NCI-H345 treated with DMSO at 0.1 percent for 48 hours (cell line): ENCODE results near the gene LIN7A.

Experiments
- DNase-seq: peaks from one replicate; lab custom pipeline; 2025; ENCODE audit not compliant: unreplicated experiment; lab: John Stamatoyannopoulos, UW

LIN7A gene, protein sequence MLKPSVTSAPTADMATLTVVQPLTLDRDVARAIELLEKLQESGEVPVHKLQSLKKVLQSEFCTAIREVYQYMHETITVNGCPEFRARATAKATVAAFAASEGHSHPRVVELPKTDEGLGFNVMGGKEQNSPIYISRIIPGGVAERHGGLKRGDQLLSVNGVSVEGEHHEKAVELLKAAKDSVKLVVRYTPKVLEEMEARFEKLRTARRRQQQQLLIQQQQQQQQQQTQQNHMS

DNA sequence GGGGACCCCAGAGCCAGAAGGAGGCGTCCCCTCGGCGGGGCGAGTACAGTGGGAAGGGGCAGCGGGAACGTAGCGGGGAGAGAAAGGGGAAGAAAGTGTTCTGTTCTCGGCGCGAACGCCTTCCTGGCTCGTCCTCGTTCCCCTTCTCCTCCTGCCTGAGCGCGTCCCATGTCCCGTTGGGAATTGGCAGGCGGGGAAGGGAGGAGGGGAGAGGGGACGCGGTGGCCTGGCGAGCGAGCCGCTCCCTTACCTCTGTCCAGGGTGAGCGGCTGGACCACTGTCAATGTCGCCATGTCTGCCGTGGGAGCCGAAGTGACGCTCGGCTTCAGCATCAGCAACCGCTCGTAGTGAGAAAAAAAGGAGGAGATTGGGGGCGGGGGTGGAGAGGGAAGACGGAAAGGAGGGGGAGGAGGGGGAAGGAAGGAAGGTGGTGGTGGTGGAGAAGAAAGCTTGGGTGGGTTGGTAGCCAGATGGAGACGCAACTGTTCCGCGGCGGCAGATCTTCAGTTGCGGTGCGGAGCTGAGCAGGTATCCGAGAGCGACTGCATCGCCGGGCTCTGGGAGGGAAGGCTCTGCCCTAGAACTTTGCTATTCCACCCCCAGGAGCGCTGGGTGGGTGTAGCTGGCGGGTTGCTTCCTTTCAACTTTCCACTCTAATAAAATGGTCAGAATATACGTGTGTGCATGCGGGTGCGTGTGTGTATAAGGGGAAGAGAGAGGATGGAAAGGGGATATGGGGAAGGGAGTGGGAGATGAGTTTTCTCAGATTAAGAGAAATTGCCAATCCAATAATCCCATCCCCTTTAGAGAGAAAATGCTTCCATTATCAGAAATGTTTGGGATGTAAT, at the start of gene LIN7A:
Gene LIN7A, minus strand, starts transcription at position 544 of the 848 bp plus-strand sequence. Its CDS starts 212 bp downstream, at position 332.
- peak; percentile 41 for DNase-seq

DNA sequence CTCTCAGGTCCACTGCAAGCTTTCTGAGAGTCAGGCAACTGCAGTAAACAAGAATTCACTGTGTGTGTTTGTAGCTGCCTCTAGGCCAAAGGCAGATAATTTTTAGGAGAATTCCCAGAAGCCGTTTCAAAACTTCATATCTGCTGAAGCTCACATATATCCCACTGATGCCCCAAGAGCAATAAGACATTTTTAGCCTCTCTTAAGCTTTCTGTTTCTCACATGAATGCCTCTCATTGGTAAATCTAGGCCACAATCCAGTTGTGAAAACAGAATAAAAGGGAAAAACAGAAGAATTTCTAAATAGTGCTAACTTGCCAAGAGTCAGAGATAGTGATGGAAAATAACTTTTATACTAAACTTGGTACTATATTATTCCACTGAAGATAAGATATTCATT, 48.5 kb upstream of the LIN7A start:
- no peak for DNase-seq

DNA sequence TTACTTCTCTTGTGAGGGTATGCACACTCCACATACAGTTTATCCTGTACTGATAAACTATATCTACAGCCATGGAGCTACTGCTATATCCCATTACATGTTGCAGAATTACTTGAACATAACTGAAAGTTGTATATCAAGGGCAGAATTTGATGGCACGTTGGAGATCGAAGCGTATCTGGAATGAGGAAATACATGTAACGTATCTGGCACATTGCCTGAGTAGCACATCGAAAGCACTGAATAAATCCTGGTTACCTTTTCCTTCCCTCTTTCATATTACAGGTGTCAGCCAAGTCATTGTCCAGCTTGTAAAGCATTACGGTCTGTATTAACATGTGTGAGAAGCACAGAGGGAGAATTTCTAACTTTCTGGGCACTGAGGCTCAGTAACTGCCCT, 42.1 kb upstream of the LIN7A start:
- no peak for DNase-seq

- no peak for DNase-seq
These were observed 41.5 kb upstream of the LIN7A start for GRCh38 chr12:80979251-80979650.

DNA sequence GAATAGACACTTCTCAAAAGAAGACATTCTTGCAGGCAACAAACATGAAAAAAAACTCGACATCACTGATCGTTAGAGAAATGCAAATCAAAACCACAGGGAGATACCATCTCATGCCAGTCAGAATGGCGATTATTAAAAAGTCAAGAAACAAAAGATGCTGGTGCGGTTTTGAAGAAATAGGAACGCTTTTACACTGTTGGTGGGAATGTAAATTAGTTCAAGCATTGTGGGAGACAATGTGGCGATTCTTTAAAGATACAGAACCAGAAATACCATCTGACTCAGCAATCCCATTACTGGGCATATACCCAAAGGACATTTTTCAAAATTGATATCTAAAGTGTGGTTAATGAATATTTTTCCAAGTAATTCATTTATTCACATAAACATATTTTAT, 39.6 kb upstream of the LIN7A start:
- no peak for DNase-seq

GRCh38 chr12:80968326-80968725, 30.6 kb upstream of the LIN7A start:
- DNase-seq = no peak

DNA sequence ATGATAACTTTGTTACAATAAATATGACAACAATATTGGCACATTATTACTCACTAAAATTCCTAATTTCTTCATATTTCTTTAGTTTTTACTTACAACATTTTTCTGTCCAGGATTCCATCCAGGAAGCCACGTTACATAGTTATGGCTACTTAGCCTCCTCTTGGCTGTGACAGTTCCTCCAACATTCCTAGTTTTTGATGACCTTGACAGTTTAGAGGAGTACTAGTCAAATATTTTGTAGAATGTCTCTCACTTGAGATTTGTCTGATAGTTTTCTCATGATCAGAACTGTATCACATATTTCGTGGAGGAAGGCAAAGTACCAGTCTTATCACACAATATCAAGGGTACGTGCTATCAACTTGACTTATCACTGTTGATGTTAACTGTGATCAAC, 29.8 kb upstream of the LIN7A start:
- DNase-seq = no peak

- no peak for DNase-seq
These were observed 28.3 kb upstream of the LIN7A start for GRCh38 chr12:80966001-80966400.

- DNase-seq = no peak
These were observed 20.4 kb upstream of the LIN7A start for GRCh38 chr12:80958162-80958561.

DNA sequence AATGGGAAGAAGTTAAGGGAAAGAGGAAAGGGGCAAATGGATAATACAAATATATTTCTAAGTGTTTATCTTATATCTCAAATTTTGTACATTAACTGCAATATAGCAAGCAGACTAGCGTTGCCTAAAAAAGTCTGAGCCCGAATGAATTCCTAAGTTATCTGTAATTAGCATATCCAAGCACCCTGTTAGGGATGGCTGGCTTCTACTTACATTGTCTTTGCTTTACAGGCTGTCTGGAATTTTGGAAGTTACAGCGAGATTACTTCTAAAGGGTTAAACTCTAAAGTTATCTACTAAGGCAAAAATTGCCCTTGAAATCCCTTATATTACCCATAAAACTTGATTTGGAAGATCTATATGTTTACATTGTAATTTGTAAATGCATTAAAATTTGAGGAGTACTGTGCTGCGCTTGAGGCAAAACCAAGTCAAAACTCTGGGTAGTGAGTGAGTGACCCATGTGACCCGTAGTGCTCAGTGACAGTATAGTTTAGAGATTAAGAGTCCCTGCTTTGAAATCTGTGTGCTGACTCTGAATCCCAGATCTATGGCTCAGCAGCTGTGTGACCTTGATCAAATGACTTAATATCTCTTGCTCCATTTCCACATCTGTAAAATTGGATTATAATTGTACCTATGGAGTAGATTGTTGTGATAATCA, 17.3 kb upstream of the LIN7A start:
- DNase-seq = no peak

GRCh38 chr12:80952443-80952842, 14.7 kb upstream of the LIN7A start:
- no peak for DNase-seq

DNA sequence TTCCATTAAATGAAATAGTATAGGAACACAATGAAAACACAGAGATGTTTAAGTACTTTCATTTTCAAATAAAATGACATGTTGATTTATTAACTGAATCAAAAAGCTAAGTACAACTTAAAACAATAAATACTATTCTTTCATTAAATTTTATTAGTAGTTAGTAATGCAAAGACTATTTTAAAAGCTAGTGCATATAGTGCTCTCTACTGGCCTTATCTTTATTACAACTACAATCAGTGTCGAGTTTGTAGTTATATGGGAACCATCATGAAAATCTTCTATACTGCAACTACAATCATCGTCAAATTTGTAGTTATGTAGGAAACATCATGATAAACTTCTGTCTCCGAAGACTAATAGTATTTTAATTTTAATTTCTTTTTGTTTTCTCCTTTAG, 8.9 kb upstream of the LIN7A start:
- DNase-seq = no peak

DNA sequence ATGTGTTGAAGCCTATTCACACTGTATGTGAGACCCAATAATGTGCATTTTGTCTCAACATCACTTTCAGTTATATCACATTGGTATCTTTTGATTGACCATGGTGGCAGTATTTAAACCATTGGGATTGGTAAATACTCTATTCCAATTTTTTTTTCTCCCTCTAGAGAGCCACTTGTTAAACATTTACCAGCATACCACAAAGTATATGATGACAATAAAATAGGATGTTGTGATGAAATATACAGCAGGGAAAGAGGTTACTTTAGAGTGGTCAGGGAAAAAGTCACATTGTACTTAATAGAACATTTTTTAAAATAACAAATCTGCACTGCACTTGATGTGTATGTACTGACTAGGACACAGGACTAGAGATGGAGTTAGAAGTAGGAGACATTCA, 5.6 kb upstream of the LIN7A start:
- DNase-seq = no peak

DNA sequence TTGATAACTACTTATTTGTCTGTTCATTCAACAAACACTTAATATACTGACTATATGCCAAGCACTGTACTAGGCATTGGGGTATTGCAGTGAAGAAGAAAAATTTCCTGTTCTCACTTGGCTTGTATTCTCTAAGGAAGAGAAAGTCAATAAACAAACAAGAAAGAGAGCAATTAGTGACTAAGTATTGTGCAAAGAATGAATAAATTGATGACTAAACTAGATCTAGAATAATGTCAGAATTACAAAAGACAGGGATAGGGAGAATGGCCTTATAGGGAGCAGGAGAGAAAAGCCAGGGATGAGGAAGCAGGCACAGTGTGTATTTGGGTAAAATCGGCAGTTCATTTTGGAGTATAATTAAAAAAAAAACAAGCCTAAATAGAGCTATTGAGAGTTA, 4.2 kb upstream of the LIN7A start:
- no peak for DNase-seq

- DNase-seq = no peak
These were observed 1.7 kb upstream of the LIN7A start for GRCh38 chr12:80939231-80939950.

DNA sequence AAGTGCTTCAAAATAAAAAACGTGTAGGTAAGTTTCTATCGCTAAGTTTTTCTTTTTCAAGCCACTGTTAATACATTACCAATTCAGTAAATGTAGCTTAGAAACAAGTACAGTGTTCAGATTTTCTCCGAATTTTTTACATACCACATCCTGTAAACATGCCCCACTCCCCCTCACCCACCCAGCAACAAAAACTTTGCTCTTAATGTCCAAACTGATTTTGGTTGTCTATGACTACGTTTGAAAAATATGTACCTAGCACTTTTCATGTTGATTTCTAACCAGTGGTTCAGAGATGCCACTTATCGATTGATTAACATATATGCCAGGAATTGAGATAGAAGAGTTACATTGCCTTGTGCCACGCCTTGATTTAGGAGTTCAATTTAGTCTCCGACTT, 663 bp upstream of the LIN7A start:
- no peak for DNase-seq

GRCh38 chr12:80936642-80937390, 918 bp downstream of the LIN7A start:
- peak; percentile 42 for DNase-seq

- peak; percentile 52 for DNase-seq
These were observed 1.4 kb downstream of the LIN7A start for GRCh38 chr12:80936353-80936641.

DNA sequence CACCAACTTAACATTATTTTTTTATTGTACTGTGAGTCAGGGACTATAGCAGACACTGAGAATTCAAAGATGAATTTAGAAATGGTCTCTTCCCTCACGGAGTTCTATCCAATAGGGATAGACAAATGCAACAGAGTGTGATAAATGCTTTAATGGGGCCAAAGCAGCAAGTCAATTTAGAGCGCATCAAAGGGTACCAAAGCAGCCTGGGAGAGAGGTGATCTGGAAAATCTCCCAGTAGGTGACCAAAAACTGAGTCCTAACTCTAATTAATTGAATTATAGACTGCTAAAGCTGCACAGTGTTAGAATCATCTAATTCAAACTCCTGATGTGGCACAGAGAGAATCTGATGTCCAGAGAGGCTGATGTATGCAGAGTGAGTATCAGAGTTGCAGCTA, 2.6 kb downstream of the LIN7A start:
- DNase-seq = no peak

GRCh38 chr12:80925983-80926382, 11.8 kb downstream of the LIN7A start:
- no peak for DNase-seq

GRCh38 chr12:80925237-80925636, 12.5 kb downstream of the LIN7A start:
- DNase-seq = no peak
